Measurements from ENCODE around the gene RPS6KA2.

DNA sequence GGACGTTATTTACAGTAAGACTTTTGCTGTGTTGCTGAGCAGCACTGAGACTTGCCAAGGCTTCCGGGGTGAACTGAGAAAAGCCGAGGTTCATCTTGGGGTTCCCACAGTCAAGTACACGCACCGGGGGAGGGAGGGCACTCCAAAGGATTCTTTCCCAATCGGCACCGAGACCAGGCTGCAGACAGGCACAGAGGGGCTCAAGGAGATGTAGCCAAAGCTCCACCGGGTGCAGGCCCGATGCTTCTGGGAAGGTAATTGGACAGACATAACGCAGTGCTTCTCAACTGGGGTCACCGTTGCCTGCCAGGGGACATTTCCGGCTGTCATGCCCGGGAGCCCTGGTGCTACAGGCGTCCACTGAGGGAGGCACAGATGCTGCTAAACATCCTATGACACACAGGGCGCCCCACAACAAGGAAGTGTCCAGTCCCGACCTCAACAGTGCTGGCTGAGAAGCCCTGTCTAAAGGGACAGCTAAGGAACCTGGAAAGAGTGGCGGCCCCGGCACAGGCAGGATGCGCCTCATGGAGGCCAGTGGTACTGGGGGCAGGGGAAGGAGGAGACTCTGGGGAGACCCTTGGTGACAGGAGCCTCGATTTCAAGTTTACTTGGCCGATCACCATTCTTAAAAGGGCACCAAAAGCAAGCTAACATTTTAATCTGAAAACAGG lies 133.5 kb downstream of the RPS6KA2 start:
- no peak for TF ChIP-seq CTCF (conservative IDR thresholded peaks at IDR 0.05)
- TF ChIP-seq ZFX (IDR thresholded peaks at IDR 0.05), result no peak

Measured in C4-2B (cell line).